ENCODE measurements around the gene HOXC12. TPM values are rescaled to one million over a fixed set of nuclear protein-coding genes. Genes with fewer than 3 reads are reported as not detected.

Gene HOXC12
- total RNA-seq, 2 experiments from 2014 or later, result not detected

- no peak overlapping the region for H3K27ac ChIP-seq (ENCODE audit: low read depth, low read length, poor library complexity, severe bottlenecking)
- BruUV-seq (replicated peaks), result no TSS peak
- intact Hi-C loops (cut with micrococcal nuclease; ENCODE audit: unreplicated experiment), result no loop called here
- H3K79me2 ChIP-seq (ENCODE audit: insufficient read depth, low read depth, low read length), result no peaks in the 10 kb centered on the region
- no peak overlapping the region for H3K4me2 ChIP-seq (ENCODE audit: low read length)
- no peaks in the 10 kb centered on the region for H3K36me3 ChIP-seq (ENCODE audit: insufficient read depth, low read length)
- ChIA-PET POLR2A (interaction anchor here (0.6 kb wide), 1 partner anchor 967 kb away, joined by 9 read pairs; no protein-coding TSS in a partner anchor), CTCF (ENCODE audit: unreplicated experiment) (no interaction called here)
- H3K9me2 ChIP-seq (ENCODE audit: insufficient read depth, low read length), result no peaks in the 10 kb centered on the region
- H3K4me3 ChIP-seq (ENCODE audit: low read depth, low read length, poor library complexity, severe bottlenecking), result no peak overlapping the region
- H4K20me1 ChIP-seq (ENCODE audit: insufficient read depth, low read length), result no peaks in the 10 kb centered on the region
- no peak overlapping the region for H2AFZ ChIP-seq (ENCODE audit: low read length)
- no peaks in the 10 kb centered on the region for H3K9me3 ChIP-seq (ENCODE audit: low read length)
- DNase-seq (ENCODE audit: low spot score), result no peak
- TF ChIP-seq CTCF (conservative IDR thresholded peaks at IDR 0.05; ENCODE audit: low read length) (no peak), EZH2phosphoT487 (IDR thresholded peaks at IDR 0.05; ENCODE audit: borderline replicate concordance, low read depth, low read length) (no peak)
- H3K4me1 ChIP-seq (ENCODE audit: insufficient read depth, low read length, poor library complexity, severe bottlenecking), result no peaks in the 10 kb centered on the region
Measured at GRCh38 chr12:53928054-53928835, 26.5 kb upstream of the HOXC12 start.

GRCh38 chr12:53929527-53929926, 25.2 kb upstream of the HOXC12 start:
- CTCF ChIA-PET (ENCODE audit: unreplicated experiment), result no interaction called here
- Histone ChIP-seq H3K4me1 (ENCODE audit: insufficient read depth, low read length, poor library complexity, severe bottlenecking) (no peaks in the 10 kb centered on the region), H3K9me2 (ENCODE audit: insufficient read depth, low read length) (no peaks in the 10 kb centered on the region), H4K20me1 (ENCODE audit: insufficient read depth, low read length) (no peaks in the 10 kb centered on the region), H3K36me3 (ENCODE audit: insufficient read depth, low read length) (no peaks in the 10 kb centered on the region), H3K4me2 (ENCODE audit: low read length) (no peak overlapping the region), H3K9me3 (ENCODE audit: low read length) (no peaks in the 10 kb centered on the region), H3K27ac (ENCODE audit: low read depth, low read length, poor library complexity, severe bottlenecking) (no peak overlapping the region), H3K79me2 (ENCODE audit: insufficient read depth, low read depth, low read length) (no peaks in the 10 kb centered on the region), H3K4me3 (ENCODE audit: low read depth, low read length, poor library complexity, severe bottlenecking) (no peak overlapping the region), H2AFZ (ENCODE audit: low read length) (no peak overlapping the region)
- intact Hi-C loops (cut with micrococcal nuclease; ENCODE audit: unreplicated experiment), result no loop called here
- no TSS peak for BruUV-seq (replicated peaks)
- POLR2A ChIA-PET, result no interaction called here
- TF ChIP-seq CTCF (conservative IDR thresholded peaks at IDR 0.05; ENCODE audit: low read length) (no peak), EZH2phosphoT487 (IDR thresholded peaks at IDR 0.05; ENCODE audit: borderline replicate concordance, low read depth, low read length) (no peak)
- no peak for DNase-seq (ENCODE audit: low spot score)

- intact Hi-C loops (cut with micrococcal nuclease; ENCODE audit: unreplicated experiment), result no loop called here
- no peak overlapping the region for H3K4me3 ChIP-seq (ENCODE audit: low read depth, low read length, poor library complexity, severe bottlenecking)
- no peak overlapping the region for H3K4me2 ChIP-seq (ENCODE audit: low read length)
- H3K4me1 ChIP-seq (ENCODE audit: insufficient read depth, low read length, poor library complexity, severe bottlenecking), result no peaks in the 10 kb centered on the region
- no peak overlapping the region for H3K27ac ChIP-seq (ENCODE audit: low read depth, low read length, poor library complexity, severe bottlenecking)
- no peaks in the 10 kb centered on the region for H3K79me2 ChIP-seq (ENCODE audit: insufficient read depth, low read depth, low read length)
- no peak overlapping the region for H2AFZ ChIP-seq (ENCODE audit: low read length)
- no peaks in the 10 kb centered on the region for H3K9me2 ChIP-seq (ENCODE audit: insufficient read depth, low read length)
- TF ChIP-seq EZH2phosphoT487 (IDR thresholded peaks at IDR 0.05; ENCODE audit: borderline replicate concordance, low read depth, low read length) (no peak), CTCF (conservative IDR thresholded peaks at IDR 0.05; ENCODE audit: low read length) (no peak)
- CTCF ChIA-PET (ENCODE audit: unreplicated experiment), result interaction anchor here (0.7 kb wide), 1 partner anchor 151 kb away, joined by 3 read pairs; no protein-coding TSS in a partner anchor
- H3K9me3 ChIP-seq (ENCODE audit: low read length), result no peaks in the 10 kb centered on the region
- no TSS peak for BruUV-seq (replicated peaks)
- H3K36me3 ChIP-seq (ENCODE audit: insufficient read depth, low read length), result no peaks in the 10 kb centered on the region
- DNase-seq (ENCODE audit: low spot score), result no peak
- no peaks in the 10 kb centered on the region for H4K20me1 ChIP-seq (ENCODE audit: insufficient read depth, low read length)
- POLR2A ChIA-PET, result interaction anchor here (0.5 kb wide), 1 partner anchor 529 kb away, joined by 3 read pairs; no protein-coding TSS in a partner anchor
Measured at GRCh38 chr12:53930591-53931255, 24.0 kb upstream of the HOXC12 start.

Measured in OCI-LY7 (cell line).